Activated CD4-positive, CD25-positive, alpha-beta regulatory T cell treated with anti-CD3 and anti-CD28 coated beads, Interleukin-2, amount 50 U/mL, for 72 hours (primary cell): Measurements from ENCODE around the gene ATAD5.
"Not testable (repeated sequence)": the region's sequence is repeated elsewhere in the genome, so short reads cannot be mapped to it uniquely, and the experiment has no call there.

Experiments used
- DNase-seq: peaks from one replicate; pipeline ENCODE4 v3.0.0; 2021

The ATAD5 gene

GRCh38 chr17:30915833-30916611 is 84.3 kb downstream of the ATAD5 start:
- DNase-seq = no peak

- no peak for DNase-seq
Observed at GRCh38 chr17:30917050-30917449, 85.3 kb downstream of the ATAD5 start.

GRCh38 chr17:30920282-30920681 is 88.5 kb downstream of the ATAD5 start:
- DNase-seq = no peak

GRCh38 chr17:30920683-30921543 is 89.1 kb downstream of the ATAD5 start:
- DNase-seq = no peak

- DNase-seq = no peak
Observed at GRCh38 chr17:30921544-30922196, 89.9 kb downstream of the ATAD5 start, which contains the start of gene ADAP2. Gene ADAP2, plus strand, starts transcription at chr17:30921945. Its CDS starts 70 bp downstream, at chr17:30922015.

- no peak for DNase-seq
Observed at GRCh38 chr17:30922235-30923030, 90.7 kb downstream of the ATAD5 start.

- DNase-seq = no peak
Observed at GRCh38 chr17:30924341-30924740, 92.6 kb downstream of the ATAD5 start.

- DNase-seq = no peak
Observed at GRCh38 chr17:30926516-30926915, 94.8 kb downstream of the ATAD5 start.

GRCh38 chr17:30927756-30928155 is 96.0 kb downstream of the ATAD5 start:
- DNase-seq = no peak

- no peak for DNase-seq
Observed at GRCh38 chr17:30928584-30928983, 96.8 kb downstream of the ATAD5 start.

- no peak for DNase-seq
Observed at GRCh38 chr17:30929081-30929633, 97.4 kb downstream of the ATAD5 start.

- not testable (repeated sequence) for DNase-seq
Observed at GRCh38 chr17:30929861-30930260, 98.1 kb downstream of the ATAD5 start.

- DNase-seq = no peak
Observed at GRCh38 chr17:30930495-30930894, 98.7 kb downstream of the ATAD5 start.

- DNase-seq = not testable (repeated sequence)
Observed at GRCh38 chr17:30931582-30931981, 99.8 kb downstream of the ATAD5 start.

- no peak for DNase-seq
Observed at GRCh38 chr17:30933966-30934365, 102.2 kb downstream of the ATAD5 start.

- DNase-seq = peak; percentile 36
Observed at GRCh38 chr17:30939051-30939689, 107.4 kb downstream of the ATAD5 start.

- DNase-seq = no peak
Observed at GRCh38 chr17:30942308-30943079, 110.7 kb downstream of the ATAD5 start.
